Stimulated activated memory B cell treated with anti-CD40 and anti-IgM and Interleukin-4, amounts not matched to agents 10 μg/mL and 1 μg/mL and 100 μg/mL, for 72 hours (primary cell): ENCODE data around the gene MPZL3.

Source experiments
- ATAC-seq: fragments of 150-1000 bp; cut with Tn5 transposase; 2 replicates; pipeline ENCODE4 v1.10.0; 2021
- H3K27ac Mint-ChIP-seq: one replicate; pipeline ENCODE4 v1.8.0; 2022; ENCODE audit warnings: mild to moderate bottlenecking, mixed read lengths
- H3K27me3 Mint-ChIP-seq: one replicate; pipeline ENCODE4 v1.8.0; 2022; ENCODE audit warnings: mixed read lengths
- H3K36me3 Mint-ChIP-seq: one replicate; pipeline ENCODE4 v1.8.0; 2022; ENCODE audit warnings: mixed read lengths
- H3K4me1 Mint-ChIP-seq: one replicate; pipeline ENCODE4 v1.8.0; 2022; ENCODE audit warnings: mixed read lengths
- H3K4me3 Mint-ChIP-seq: one replicate; pipeline ENCODE4 v1.8.0; 2022; ENCODE audit warnings: mild to moderate bottlenecking, moderate library complexity, mixed read lengths
- H3K9me3 Mint-ChIP-seq: one replicate; pipeline ENCODE4 v1.8.0; 2022; ENCODE audit warnings: mixed read lengths

The MPZL3 gene

DNA sequence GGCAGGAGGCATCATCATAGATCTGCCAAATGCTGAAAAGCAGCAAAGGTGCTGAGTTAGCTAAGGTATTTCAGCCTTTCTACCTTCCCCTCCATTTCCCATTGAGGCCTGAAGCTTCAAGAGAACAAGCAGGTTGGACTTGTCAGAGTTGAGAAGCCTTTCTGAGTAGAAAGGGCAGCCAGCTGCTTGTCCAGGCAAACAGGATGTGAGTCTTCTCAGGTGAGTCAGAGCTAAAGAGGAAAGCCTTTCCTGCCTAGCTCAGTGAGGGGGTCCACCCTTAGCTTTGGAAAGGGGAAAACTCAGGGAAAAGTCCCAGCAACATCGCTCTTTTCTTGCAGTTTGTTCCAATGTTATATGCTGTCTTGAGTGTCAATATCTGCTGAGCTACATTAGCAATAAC is 25.1 kb upstream of the MPZL3 start:
- no peaks in the 10 kb centered on the region for H3K36me3 Mint-ChIP-seq
- no peak overlapping the region for H3K4me3 Mint-ChIP-seq
- no peaks in the 10 kb centered on the region for H3K9me3 Mint-ChIP-seq
- no peak overlapping the region for H3K27ac Mint-ChIP-seq
- peaks cover 20% of the 10 kb centered on the region for H3K27me3 Mint-ChIP-seq
- peak; percentile 76 for ATAC-seq
- peaks cover 12% of the 10 kb centered on the region for H3K4me1 Mint-ChIP-seq

DNA sequence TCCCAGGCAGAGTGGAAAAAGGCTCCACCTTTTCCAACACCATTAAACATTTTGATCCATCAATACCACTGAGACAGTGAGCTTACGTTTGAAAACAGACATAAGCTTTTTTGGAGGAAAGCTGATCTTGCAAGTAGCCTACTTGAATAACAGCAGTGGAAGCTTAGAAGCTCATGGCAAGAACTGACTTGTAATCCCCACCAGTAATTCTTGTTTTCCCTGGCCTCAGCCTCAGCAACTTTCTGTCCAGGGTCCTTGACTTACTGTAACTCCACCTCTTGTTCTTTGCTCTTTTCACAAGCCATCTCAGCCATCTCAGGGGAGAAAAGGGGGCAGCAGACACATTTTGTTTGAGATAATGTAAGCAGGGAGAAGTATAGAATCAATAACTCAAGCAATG is 24.3 kb upstream of the MPZL3 start:
- no peaks in the 10 kb centered on the region for H3K9me3 Mint-ChIP-seq
- H3K27ac Mint-ChIP-seq: no peak overlapping the region
- H3K27me3 Mint-ChIP-seq: peaks cover 27% of the 10 kb centered on the region
- H3K4me3 Mint-ChIP-seq: no peak overlapping the region
- no peaks in the 10 kb centered on the region for H3K36me3 Mint-ChIP-seq
- peaks cover 8% of the 10 kb centered on the region for H3K4me1 Mint-ChIP-seq
- no peak for ATAC-seq

DNA sequence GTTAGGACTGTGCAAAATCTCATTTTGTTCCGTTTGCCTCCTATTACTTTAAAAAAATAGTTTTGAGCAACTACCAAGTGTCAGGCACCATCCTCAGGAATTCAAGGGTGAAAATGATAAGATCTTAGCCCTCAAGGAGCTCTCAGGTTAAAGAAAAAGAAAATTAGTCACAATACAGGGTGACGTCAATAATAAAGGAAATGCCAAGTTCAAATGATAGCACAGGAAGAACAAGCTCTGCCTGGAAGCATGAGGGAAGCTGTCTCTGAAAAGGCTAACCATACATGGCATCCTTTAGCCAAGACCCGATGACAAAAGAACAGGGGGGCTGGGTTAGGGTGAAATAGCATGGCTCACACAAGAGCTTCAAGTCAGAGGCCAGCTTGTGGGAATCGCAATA is 23.0 kb upstream of the MPZL3 start:
- no peaks in the 10 kb centered on the region for H3K4me1 Mint-ChIP-seq
- no peak overlapping the region for H3K4me3 Mint-ChIP-seq
- peaks cover 34% of the 10 kb centered on the region for H3K27me3 Mint-ChIP-seq
- no peak for ATAC-seq
- H3K9me3 Mint-ChIP-seq: no peaks in the 10 kb centered on the region
- no peak overlapping the region for H3K27ac Mint-ChIP-seq
- no peaks in the 10 kb centered on the region for H3K36me3 Mint-ChIP-seq

DNA sequence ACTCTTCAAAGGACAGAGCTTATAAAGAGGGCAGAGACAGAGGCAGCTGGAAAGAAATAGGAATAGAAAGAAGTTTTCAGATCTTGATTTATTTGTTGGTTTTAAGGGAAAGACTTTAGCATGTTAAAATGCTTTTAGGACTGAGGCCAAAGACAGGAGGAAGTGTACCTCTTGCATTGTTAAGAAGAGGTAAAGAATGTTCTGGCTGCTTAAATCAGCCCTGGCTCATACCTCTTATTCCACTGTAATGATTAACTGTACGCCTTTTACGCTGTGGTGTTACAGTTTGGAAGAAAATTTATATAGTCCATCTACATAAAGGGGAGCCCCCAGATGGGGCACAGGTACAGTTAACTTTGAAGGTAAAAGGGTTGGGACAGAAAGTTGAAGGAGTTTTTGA is 22.0 kb upstream of the MPZL3 start:
- Mint-ChIP-seq H3K4me3 (no peak overlapping the region), H3K9me3 (no peaks in the 10 kb centered on the region)
- no peak for ATAC-seq

DNA sequence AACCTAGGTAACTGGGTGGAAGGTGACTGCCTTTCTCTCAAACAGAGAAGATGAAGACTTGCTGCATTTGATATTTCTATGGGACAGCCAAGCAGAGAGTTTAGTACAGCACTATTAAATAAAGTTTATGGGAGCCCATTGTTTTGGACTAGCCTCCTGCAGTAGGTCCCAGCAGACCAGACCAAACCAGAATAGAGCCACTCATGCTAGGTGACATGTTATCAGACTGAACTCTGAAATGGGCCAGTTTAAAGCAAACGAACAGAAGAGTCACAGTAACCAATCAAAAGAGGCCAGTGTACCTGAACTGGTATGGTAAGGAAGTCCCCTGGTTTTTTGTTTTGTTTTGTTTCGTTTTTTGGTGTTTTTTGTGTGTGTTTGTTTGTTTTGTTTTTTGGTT is 19.8 kb upstream of the MPZL3 start:
- no peak overlapping the region for H3K4me3 Mint-ChIP-seq
- H3K36me3 Mint-ChIP-seq: no peaks in the 10 kb centered on the region

More for the DNA sequence above, 22.0 kb upstream of the MPZL3 start:
- H3K4me1 Mint-ChIP-seq: no peaks in the 10 kb centered on the region
- peaks cover 43% of the 10 kb centered on the region for H3K27me3 Mint-ChIP-seq
- H3K27ac Mint-ChIP-seq: no peak overlapping the region
- no peaks in the 10 kb centered on the region for H3K36me3 Mint-ChIP-seq

DNA sequence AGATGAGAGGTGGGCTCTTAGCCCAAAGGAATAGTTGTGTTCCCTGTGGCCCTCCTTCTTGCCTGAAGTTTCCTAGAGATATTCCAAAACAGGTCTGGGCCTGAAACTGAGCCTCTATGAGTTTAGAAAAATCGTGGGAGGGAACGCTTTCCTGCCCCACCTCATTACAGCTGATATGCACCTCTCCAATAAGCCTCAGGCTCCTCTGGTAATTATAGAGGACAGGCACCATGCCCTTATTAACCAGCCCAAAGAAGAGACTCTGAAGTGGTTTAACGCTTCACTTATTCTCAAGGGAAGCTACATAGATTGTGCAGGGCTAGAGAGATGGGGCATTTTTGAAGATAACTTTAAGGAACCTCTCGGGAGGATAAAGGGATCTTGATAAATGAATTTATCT is 15.3 kb upstream of the MPZL3 start:
- H3K36me3 Mint-ChIP-seq: no peaks in the 10 kb centered on the region
- peaks cover 10% of the 10 kb centered on the region for H3K4me1 Mint-ChIP-seq
- no peak for ATAC-seq
- H3K27me3 Mint-ChIP-seq: peaks cover 56% of the 10 kb centered on the region
- H3K9me3 Mint-ChIP-seq: no peaks in the 10 kb centered on the region
- no peak overlapping the region for H3K27ac Mint-ChIP-seq
- H3K4me3 Mint-ChIP-seq: no peak overlapping the region

More for the DNA sequence above, 19.8 kb upstream of the MPZL3 start:
- H3K4me1 Mint-ChIP-seq: no peaks in the 10 kb centered on the region
- no peak overlapping the region for H3K27ac Mint-ChIP-seq
- peaks cover 43% of the 10 kb centered on the region for H3K27me3 Mint-ChIP-seq
- ATAC-seq: no peak
- no peaks in the 10 kb centered on the region for H3K9me3 Mint-ChIP-seq

DNA sequence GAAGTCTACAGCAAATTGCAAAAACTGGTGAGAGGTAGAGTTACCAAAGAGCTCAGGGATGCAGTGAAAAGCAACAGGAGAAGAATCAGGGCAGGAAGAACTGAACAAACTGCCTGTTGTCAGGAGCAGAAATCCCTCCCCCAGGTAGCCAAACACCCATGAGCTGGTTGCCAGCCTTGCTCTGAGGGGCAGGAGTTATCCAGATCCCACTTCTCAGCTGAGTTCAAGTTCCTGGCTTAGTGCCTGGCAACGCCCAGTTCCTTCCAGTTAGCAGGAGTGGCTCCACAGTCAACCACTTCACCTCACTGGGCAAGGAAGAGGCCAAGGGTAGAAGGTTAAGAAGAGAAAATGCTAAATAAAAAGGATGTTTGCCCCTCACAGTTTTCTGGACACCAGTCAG is 13.8 kb upstream of the MPZL3 start:
- no peak for ATAC-seq
- no peak overlapping the region for H3K4me3 Mint-ChIP-seq
- no peaks in the 10 kb centered on the region for H3K9me3 Mint-ChIP-seq
- peaks cover 14% of the 10 kb centered on the region for H3K4me1 Mint-ChIP-seq
- H3K27ac Mint-ChIP-seq: no peak overlapping the region
- no peaks in the 10 kb centered on the region for H3K36me3 Mint-ChIP-seq
- H3K27me3 Mint-ChIP-seq: peaks cover 56% of the 10 kb centered on the region

DNA sequence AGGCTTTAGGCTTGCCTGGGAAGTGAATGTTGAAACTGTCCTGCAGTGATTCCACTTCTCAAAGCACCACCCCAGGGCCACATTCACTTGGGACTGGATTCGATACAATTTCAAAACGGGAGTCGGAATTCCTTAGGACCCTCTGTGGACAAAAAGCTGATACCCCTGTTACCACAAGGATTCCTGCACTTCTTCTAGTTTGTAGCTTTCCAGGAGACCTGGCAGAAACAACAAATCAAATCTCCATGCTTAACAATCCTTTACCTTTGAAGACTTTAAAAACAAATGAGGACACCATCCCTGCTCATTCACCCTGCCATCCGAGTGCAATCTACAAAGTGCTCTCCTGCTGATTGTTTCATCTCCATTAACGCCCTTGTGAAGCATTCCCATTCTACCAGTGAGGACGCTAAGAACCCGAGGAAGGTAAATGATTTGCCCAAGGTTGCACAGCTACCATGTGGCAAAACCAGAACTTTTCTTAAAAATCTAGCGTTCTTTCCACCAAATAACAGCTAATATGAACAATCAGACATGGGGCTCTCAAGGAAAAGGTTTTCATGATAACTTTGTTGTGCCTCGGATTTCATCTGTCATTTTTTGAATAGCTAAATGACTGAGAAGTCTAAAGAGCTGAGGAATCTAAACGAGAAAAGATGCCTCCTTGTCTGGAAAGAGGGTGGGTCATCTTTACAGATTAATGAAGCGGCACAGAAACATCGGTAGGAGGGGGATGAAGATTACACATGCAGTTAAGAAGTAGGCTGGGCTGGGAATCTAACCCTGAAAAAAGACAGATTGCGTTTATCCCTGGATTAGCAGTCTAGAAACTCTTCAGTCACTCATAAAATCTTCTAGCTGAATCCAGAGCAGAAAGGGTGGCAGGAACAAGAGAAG is 12.7 kb upstream of the MPZL3 start:
- Mint-ChIP-seq H3K27ac (no peak overlapping the region), H3K36me3 (no peaks in the 10 kb centered on the region), H3K27me3 (peaks cover 50% of the 10 kb centered on the region), H3K4me3 (peak overlapping the region; percentile 76), H3K9me3 (no peaks in the 10 kb centered on the region), H3K4me1 (peaks cover 14% of the 10 kb centered on the region)
- ATAC-seq: no peak

DNA sequence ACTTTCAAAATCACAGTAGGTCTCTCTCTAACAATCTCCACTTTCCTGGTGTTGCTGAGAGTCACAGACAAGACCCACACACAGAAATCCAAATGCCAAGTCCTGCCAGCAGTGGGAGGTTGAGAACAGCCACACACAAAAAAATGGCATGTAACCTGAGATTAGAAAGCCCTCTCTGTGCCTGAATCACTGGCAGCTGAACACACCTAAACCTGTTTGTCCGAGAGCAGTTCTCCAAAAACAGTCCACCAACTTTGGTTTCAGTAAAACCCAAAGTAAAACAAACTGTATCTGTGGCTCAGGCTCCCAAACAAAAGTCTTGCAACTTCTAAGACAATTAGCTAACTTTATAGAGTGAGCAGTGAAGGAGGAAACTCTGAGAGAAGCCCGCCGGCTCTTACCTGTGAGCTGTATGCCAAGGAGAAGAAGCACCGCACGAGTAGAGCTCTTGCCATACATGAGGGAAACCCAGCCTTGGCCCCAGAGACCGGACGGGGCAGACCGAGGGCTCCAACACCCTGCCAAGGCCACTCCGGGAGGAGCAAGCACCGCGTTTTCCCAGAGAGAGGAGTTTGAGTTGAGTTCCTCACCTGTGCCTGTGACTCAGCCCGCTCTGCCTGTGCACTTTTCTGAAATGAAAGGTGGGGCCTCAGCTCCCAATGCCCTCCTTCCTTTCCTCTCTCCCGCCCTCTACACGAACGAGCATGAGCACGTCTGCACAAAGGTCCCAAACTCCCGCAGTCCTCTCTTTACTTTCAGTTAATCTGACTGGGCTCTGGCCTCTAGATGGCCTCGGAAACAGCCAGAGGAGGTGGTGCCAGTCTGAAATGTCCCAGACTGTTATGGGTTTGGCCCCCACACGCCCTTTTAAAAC is 11.8 kb upstream of the MPZL3 start, which contains the start of gene MPZL2:
Gene MPZL2, minus strand, starts transcription at position 603 of the 874 bp plus-strand sequence. Its CDS starts 144 bp downstream, at position 459.
- Mint-ChIP-seq H3K4me1 (peaks cover 14% of the 10 kb centered on the region), H3K36me3 (no peaks in the 10 kb centered on the region), H3K27ac (peak within 1 kb of the TSS; percentile 28), H3K4me3 (peak within 1 kb of the TSS; percentile 76), H3K9me3 (no peaks in the 10 kb centered on the region), H3K27me3 (peaks cover 51% of the 10 kb centered on the region)
- peak; percentile 54 for ATAC-seq

DNA sequence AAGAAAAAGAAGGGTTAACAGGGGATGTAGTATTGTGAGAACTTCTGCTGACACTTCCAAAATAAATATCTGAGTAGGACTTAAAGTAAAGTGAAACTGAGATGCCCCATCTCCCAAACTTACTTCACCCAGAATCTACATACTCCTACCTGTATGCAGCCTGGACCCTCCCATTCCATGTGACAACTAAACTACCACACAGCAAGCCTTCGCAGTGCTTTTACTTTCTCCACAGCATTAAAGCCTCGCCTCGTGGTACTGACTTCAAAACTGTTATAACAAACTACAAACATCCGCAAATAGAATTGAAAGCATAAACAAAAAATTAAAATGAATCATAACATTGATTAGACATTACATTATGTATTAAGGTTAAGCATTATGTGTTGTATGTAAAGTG is 10.9 kb upstream of the MPZL3 start:
- no peak for ATAC-seq
- peaks cover 14% of the 10 kb centered on the region for H3K4me1 Mint-ChIP-seq

DNA sequence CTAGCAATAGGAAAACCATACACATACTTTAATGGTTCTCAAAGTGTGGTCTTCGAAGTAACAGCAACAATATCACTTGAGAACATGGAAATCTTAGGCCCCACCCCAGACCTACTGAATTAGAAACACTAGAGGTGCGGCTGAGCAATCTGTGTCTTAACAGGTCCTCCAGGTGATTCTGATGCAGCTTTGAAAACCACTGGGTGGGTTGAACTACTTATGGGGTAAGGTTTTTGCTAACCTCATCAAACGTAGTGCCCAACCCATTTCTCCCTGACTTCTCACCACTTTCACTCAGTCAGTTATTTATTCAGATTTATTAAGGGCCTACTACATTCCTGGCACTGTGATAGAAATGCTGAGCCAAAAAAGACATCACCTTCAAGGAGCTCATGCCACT is 8.2 kb upstream of the MPZL3 start:
- Mint-ChIP-seq H3K36me3 (peaks cover 9% of the 10 kb centered on the region), H3K4me1 (peaks cover 14% of the 10 kb centered on the region), H3K4me3 (no peak overlapping the region), H3K9me3 (peaks cover 3% of the 10 kb centered on the region), H3K27ac (no peak overlapping the region), H3K27me3 (peaks cover 59% of the 10 kb centered on the region)
- ATAC-seq: no peak

More for the DNA sequence above, 10.9 kb upstream of the MPZL3 start:
- Mint-ChIP-seq H3K36me3 (no peaks in the 10 kb centered on the region), H3K27ac (no peak overlapping the region), H3K27me3 (peaks cover 55% of the 10 kb centered on the region), H3K9me3 (peaks cover 3% of the 10 kb centered on the region), H3K4me3 (no peak overlapping the region)

DNA sequence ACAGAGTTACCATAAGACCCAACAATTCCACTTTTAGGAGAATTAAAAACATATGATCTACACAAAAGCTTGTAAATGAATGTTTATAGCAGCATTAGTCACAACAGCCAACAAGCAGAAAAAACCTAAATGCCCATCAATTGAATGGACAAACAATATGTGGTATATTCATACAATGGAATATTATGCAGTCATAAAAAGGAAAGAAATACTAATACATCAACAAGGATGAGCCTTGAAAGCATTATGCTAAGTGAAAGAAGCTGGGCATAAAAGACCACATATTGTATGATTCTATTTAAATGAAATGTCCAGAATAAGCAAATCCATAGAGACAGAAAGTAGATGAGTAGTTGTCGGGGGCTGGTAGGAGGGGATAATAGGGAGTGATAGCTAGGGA is 7.0 kb upstream of the MPZL3 start:
- Mint-ChIP-seq H3K36me3 (peaks cover 19% of the 10 kb centered on the region), H3K27me3 (peaks cover 57% of the 10 kb centered on the region), H3K27ac (no peak overlapping the region), H3K4me3 (no peak overlapping the region), H3K4me1 (peaks cover 10% of the 10 kb centered on the region), H3K9me3 (peaks cover 3% of the 10 kb centered on the region)
- ATAC-seq: no peak

DNA sequence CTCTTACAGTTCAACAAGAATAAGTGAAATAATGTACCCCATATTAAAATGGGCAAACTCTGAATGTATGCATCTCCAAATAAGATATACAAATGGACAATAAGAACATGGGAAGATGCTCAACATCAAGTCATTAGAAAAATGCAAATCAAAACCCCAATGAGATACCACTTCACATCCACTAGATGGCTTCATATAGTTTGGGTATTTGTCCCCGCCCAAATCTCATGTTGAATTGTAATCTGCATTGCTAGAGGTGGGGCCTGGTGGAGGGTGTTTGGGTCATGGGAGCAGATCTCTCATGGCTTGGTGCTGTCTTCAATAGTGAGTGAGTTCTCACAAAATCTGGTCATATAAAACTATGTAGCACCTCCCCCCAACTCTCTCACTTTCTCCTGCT is 6.2 kb upstream of the MPZL3 start:
- Mint-ChIP-seq H3K4me3 (no peak overlapping the region), H3K27ac (no peak overlapping the region), H3K36me3 (peaks cover 19% of the 10 kb centered on the region), H3K9me3 (peaks cover 3% of the 10 kb centered on the region), H3K4me1 (peaks cover 6% of the 10 kb centered on the region), H3K27me3 (peaks cover 50% of the 10 kb centered on the region)
- no peak for ATAC-seq

DNA sequence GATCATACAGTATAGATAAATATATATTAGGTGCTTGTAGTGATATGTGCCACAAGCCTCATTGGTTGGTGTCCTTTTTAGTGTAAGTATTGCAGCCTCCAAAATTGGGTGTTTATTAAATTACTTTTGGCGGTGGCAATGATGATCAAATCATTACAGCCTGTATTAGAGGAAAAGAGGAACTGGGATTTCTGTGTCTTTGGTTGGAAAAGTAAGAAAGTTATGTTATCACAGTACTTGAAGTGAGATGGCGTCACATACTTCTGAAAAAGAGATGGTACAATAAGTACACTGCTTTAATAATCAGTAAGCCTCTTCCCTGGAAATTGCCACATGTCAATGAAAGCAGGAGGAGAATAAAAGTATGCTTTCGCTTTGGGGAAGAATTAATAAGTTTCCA is 523 bp upstream of the MPZL3 start:
- Mint-ChIP-seq H3K4me1 (peaks cover 15% of the 10 kb centered on the region), H3K4me3 (peak overlapping the region; percentile 100), H3K27ac (peak overlapping the region; percentile 99), H3K9me3 (no peaks in the 10 kb centered on the region), H3K27me3 (peaks cover 19% of the 10 kb centered on the region), H3K36me3 (peaks cover 21% of the 10 kb centered on the region)
- peak; percentile 12 for ATAC-seq

DNA sequence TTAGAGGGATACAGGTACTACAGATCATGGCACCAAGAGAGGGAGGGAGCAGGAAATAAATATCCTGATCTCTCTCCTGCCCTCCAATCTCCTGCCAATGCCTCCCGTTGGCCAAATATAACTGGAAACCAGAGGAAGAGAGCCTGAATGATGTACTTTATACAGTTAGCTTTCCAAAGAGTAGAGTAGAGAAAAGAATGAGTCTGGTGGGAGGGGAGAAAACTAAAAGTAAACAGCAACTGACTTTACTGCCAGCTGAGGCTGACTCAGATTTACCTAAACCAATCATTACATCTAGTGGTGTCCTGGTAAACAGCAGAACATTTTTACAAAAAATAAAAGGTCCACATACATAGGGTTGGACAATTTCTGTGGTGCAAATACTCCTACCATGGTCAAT is 5.1 kb downstream of the MPZL3 start:
- Mint-ChIP-seq H3K9me3 (no peaks in the 10 kb centered on the region), H3K4me3 (no peak overlapping the region)

More for the DNA sequence above, 5.1 kb downstream of the MPZL3 start:
- ATAC-seq: no peak
- Mint-ChIP-seq H3K4me1 (peaks cover 55% of the 10 kb centered on the region), H3K27me3 (no peaks in the 10 kb centered on the region), H3K36me3 (peaks cover 16% of the 10 kb centered on the region), H3K27ac (no peak overlapping the region)
